Activated CD8-positive, alpha-beta memory T cell treated with anti-CD3 and anti-CD28 coated beads, Interleukin-2, amount 10 ng/mL, durations not matched to agents 7 days and 5 days (primary cell): ENCODE results near the gene ALX4. TPM values are rescaled to one million over a fixed set of nuclear protein-coding genes. Genes with fewer than 3 reads are reported as not detected.

ENCODE experiments used
- ATAC-seq: fragments of 150-1000 bp; cut with Tn5 transposase; one replicate; pipeline ENCODE4 v1.10.0; 2021; ENCODE audit warnings: moderate library complexity
- CTCF ChIA-PET: fragments of 350-600 bp; sonication (Branson Sonifier 250); formaldehyde crosslinking; loops from one replicate; lab custom pipeline; 2021; ENCODE audit warnings: antibody characterized with exemption; lab: Charles Lee
- DNase-seq: peaks from one replicate; pipeline ENCODE4 v3.0.0-alpha.2; 2020
- H3K27ac Mint-ChIP-seq: one replicate; pipeline ENCODE4 v1.8.0; 2021; ENCODE audit warnings: mild to moderate bottlenecking, mixed read lengths
- H3K27me3 Mint-ChIP-seq: one replicate; pipeline ENCODE4 v1.8.0; 2021; ENCODE audit warnings: mixed read lengths
- H3K36me3 Mint-ChIP-seq: one replicate; pipeline ENCODE4 v1.8.0; 2021; ENCODE audit warnings: mild to moderate bottlenecking, mixed read lengths
- H3K4me1 Mint-ChIP-seq: one replicate; pipeline ENCODE4 v1.8.0; 2021; ENCODE audit warnings: mixed read lengths
- H3K4me3 Mint-ChIP-seq: one replicate; pipeline ENCODE4 v1.8.0; 2021; ENCODE audit warnings: mild to moderate bottlenecking, moderate library complexity, mixed read lengths
- H3K9me3 Mint-ChIP-seq: one replicate; pipeline ENCODE4 v1.8.0; 2022; ENCODE audit warnings: low read depth, mixed read lengths
- total RNA-seq, 2 experiments: library from RNA; stranded (reverse); gene quantifications; one replicate each; pipeline ENCODE4 v1.2.3, GENCODE V29; 2021

Gene ALX4
- total RNA-seq, 2 experiments from 2014 or later: not detected

GRCh38 chr11:44288133-44288526 lies 21.8 kb downstream of the ALX4 start:
- no peak for DNase-seq
- CTCF ChIA-PET: interaction anchor here (1.1 to 4.7 kb wide), 6 partner anchors 11 to 249 kb away, joined by 3 to 16 read pairs (median 3); no protein-coding TSS in a partner anchor
- ATAC-seq: no peak
- no peak overlapping the region for H3K4me3 Mint-ChIP-seq
- peaks cover 3% of the 10 kb centered on the region for H3K27me3 Mint-ChIP-seq
- no peaks in the 10 kb centered on the region for H3K36me3 Mint-ChIP-seq
- H3K27ac Mint-ChIP-seq: no peak overlapping the region
- no peaks in the 10 kb centered on the region for H3K9me3 Mint-ChIP-seq
- H3K4me1 Mint-ChIP-seq: no peaks in the 10 kb centered on the region

- no peaks in the 10 kb centered on the region for H3K9me3 Mint-ChIP-seq
- CTCF ChIA-PET: interaction anchor here (1.1 to 4.7 kb wide), 8 partner anchors 10 to 640 kb away, joined by 3 to 17 read pairs (median 4); no protein-coding TSS in a partner anchor
- H3K4me1 Mint-ChIP-seq: no peaks in the 10 kb centered on the region
- ATAC-seq (no peak), DNase-seq (no peak)
- no peak overlapping the region for H3K4me3 Mint-ChIP-seq
- H3K27me3 Mint-ChIP-seq: peaks cover 3% of the 10 kb centered on the region
- no peaks in the 10 kb centered on the region for H3K36me3 Mint-ChIP-seq
- H3K27ac Mint-ChIP-seq: no peak overlapping the region
Observed at GRCh38 chr11:44286911-44287310, 23.0 kb downstream of the ALX4 start.

DNA sequence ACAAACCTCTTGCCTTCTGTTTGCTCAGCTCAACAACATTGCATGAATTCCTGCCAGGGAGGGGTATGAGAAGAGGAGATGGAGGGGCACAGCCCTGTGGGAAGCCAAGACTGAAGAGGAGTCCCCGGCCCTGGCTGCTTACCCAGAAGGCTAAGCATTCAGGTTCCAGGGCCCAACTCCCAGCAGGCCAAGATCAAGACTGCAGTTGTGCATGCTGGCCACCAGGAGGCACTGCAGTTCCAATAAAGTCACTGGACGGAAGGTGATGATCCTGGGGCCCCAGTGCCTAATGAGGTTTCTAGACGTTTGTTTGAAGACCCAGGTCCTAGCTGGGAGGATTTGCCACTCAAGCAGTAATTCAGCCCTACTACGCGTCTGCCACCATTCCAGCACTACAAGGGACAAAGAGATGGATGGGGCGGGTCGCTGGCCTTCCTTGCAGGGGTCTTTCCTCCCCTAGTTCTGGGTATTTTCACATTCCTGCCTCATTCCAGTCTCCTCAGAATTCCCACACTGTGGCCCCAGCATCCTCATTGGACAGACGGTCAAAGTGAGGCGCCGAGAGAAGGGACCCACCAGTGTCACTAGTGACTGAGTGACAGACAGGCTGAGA lies 23.6 kb downstream of the ALX4 start:
- CTCF ChIA-PET: interaction anchor here (0.9 to 4.7 kb wide), 15 partner anchors 10 to 641 kb away, joined by 3 to 17 read pairs (median 4); no protein-coding TSS in a partner anchor
- DNase-seq: peak; percentile 70
- Mint-ChIP-seq H3K36me3 (no peaks in the 10 kb centered on the region), H3K27me3 (peaks cover 3% of the 10 kb centered on the region), H3K27ac (no peak overlapping the region), H3K4me3 (no peak overlapping the region), H3K4me1 (no peaks in the 10 kb centered on the region), H3K9me3 (no peaks in the 10 kb centered on the region)
- ATAC-seq: peak; percentile 71

DNA sequence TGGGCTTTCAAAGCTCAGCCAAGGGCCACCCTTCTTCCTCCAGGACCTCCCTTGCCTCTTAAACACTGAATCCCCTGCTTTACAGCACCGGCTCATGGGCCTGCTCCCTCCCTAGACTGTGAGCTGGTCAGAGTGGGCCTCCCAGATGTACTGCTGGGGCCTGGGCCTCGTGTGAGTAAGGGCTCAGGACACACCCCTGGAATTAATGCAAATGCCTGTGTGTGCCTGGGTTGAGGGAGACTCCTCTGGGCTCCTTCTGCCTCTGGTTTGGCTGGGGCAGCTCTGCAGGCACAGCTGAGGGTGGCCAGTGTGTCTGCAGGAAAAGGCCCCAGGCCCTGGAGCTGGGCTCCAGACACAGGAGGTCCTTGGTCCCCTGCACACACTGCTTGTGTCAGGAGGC lies 24.2 kb downstream of the ALX4 start:
- H3K27me3 Mint-ChIP-seq: peaks cover 3% of the 10 kb centered on the region
- H3K9me3 Mint-ChIP-seq: no peaks in the 10 kb centered on the region
- CTCF ChIA-PET: interaction anchor here (0.9 to 4.7 kb wide), 13 partner anchors 9 to 641 kb away, joined by 3 to 17 read pairs (median 5); no protein-coding TSS in a partner anchor
- no peak for ATAC-seq
- H3K4me3 Mint-ChIP-seq: no peak overlapping the region
- no peaks in the 10 kb centered on the region for H3K4me1 Mint-ChIP-seq
- no peak for DNase-seq
- H3K36me3 Mint-ChIP-seq: no peaks in the 10 kb centered on the region
- no peak overlapping the region for H3K27ac Mint-ChIP-seq

GRCh38 chr11:44282620-44283019 lies 27.3 kb downstream of the ALX4 start:
- ATAC-seq: no peak
- no peaks in the 10 kb centered on the region for H3K9me3 Mint-ChIP-seq
- H3K4me1 Mint-ChIP-seq: no peaks in the 10 kb centered on the region
- CTCF ChIA-PET: no interaction called here
- no peak overlapping the region for H3K4me3 Mint-ChIP-seq
- no peak overlapping the region for H3K27ac Mint-ChIP-seq
- no peak for DNase-seq
- H3K36me3 Mint-ChIP-seq: no peaks in the 10 kb centered on the region
- H3K27me3 Mint-ChIP-seq: no peaks in the 10 kb centered on the region

GRCh38 chr11:44281151-44281550 lies 28.8 kb downstream of the ALX4 start:
- Mint-ChIP-seq H3K9me3 (no peaks in the 10 kb centered on the region), H3K36me3 (no peaks in the 10 kb centered on the region), H3K4me3 (no peak overlapping the region), H3K27ac (no peak overlapping the region), H3K27me3 (no peaks in the 10 kb centered on the region), H3K4me1 (no peaks in the 10 kb centered on the region)
- ATAC-seq: no peak
- no peak for DNase-seq
- CTCF ChIA-PET: no interaction called here

DNA sequence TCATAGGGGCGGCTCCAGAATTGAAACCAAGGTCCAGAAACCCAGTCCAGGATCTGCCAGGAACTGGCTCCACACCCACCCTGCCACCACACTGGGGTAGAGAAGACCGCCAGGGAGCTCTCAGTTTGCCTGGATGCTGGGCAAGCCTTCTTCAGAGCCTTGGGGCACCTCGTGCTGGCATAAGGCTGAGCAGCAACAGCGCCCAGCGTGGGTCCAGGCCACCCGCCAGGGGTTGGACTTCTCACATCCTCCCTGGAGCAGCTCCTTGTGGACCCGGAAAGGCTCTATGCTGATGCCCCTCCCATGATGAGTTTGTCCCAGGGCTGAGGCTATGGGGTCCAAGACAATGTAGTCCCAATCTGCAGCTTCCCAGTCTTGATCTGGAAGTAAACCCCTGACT lies 29.7 kb downstream of the ALX4 start:
- H3K36me3 Mint-ChIP-seq: no peaks in the 10 kb centered on the region
- CTCF ChIA-PET: no interaction called here

DNA sequence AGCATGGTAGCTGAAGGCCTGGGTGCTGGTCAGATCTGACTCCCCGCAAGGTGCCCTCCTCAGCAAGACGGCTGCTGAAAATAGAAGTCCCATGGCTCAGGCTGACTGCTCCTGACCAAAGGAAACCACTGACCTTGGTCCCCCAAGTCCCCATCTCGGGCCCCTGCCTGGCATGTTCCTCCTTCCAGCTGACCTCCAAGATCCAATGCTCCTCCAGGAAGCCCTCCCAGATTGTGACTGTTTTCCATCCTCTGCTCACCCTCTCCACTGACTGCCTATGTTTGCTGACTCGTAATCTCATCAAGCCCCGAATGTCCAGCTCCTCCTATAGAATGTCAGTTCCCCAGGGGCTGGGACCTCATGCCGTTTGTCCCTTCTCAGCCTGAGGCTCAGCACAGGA lies 30.5 kb downstream of the ALX4 start:
- Mint-ChIP-seq H3K27me3 (no peaks in the 10 kb centered on the region), H3K9me3 (no peaks in the 10 kb centered on the region), H3K4me1 (no peaks in the 10 kb centered on the region), H3K36me3 (no peaks in the 10 kb centered on the region), H3K4me3 (no peak overlapping the region), H3K27ac (no peak overlapping the region)
- ATAC-seq (no peak), DNase-seq (no peak)
- CTCF ChIA-PET: interaction anchor here (1.0 to 1.1 kb wide), 2 partner anchors 11 to 453 kb away, joined by 3 to 7 read pairs; no protein-coding TSS in a partner anchor

More for the DNA sequence above, 29.7 kb downstream of the ALX4 start:
- DNase-seq (no peak), ATAC-seq (no peak)
- Mint-ChIP-seq H3K4me3 (no peak overlapping the region), H3K27me3 (no peaks in the 10 kb centered on the region), H3K27ac (no peak overlapping the region), H3K9me3 (no peaks in the 10 kb centered on the region), H3K4me1 (no peaks in the 10 kb centered on the region)

DNA sequence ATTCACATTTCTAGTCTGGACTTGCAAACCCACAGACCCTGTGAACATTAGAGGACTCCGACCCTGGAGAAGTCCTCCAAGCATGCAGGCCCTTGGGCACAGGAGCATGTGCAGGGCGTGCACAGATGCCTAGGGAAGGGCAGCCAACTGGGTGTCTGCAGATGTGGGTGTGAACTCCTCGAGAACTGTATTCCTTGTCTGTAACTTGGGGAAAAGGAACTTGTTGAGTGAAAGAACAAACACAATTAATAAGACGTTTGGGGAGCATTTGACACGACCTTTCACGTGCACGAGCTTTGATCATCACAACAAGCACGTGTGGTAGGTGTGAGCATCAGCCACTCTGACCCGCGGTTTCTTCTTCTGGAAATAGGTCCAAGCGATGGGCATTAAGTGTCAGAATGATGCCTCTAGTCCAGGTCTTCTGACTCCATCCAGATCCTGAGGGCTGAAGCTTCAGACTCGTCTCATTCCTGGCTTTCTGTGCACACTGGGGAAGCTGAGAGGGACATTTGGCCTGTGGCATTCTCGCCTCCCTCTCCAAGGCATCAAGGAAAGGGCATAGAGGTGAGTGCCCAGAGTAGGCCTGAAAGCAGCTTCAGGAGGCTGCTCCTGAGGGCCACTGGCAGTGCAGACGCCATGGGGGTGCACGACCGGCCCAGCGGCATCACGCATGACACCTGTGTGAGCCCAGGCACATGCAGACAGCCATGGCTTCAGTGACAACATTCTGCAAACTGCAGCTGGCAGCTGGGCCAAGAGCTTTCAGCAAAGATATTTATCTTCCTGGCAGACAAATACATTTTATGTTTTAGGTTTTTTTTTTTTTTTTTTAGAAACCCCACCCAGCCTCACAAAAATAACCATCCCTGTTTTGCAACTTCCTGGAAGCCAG lies 32.5 kb downstream of the ALX4 start:
- CTCF ChIA-PET: interaction anchor here (0.5 to 3.4 kb wide), 3 partner anchors 10 to 60 kb away, joined by 3 to 16 read pairs (median 3); no protein-coding TSS in a partner anchor

DNA sequence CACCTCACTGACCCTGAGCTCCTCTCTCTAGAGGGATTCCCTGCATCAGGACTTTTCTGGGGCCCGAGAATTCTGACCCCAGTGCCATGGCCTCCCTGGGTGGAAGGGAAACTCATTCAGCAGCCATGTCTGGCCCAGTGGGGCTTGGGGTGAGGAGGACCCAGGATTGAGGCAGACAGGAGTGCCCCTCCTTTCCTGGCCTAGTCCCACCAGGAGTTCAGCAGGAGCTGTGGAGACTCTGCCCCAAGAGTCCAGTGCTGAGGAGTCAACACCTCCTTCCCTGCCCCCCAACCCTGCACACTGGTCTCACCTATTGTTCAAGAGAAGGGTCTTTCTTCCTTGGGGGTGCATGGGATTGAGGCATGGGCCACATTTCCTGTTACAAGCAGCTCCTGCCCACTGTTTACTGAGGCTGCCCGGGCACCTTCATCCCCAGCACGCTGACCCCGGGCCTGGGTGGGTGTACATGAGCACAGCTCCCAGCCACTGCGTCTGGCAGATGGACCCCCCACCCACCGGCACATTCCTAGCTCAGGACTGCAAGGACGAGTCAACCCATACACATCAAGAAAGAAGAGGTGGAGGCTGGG lies 33.9 kb downstream of the ALX4 start:
- no peak overlapping the region for H3K4me3 Mint-ChIP-seq
- H3K9me3 Mint-ChIP-seq: no peaks in the 10 kb centered on the region
- no peak overlapping the region for H3K27ac Mint-ChIP-seq
- CTCF ChIA-PET: interaction anchor here (1.2 to 3.4 kb wide), 2 partner anchors 8 to 11 kb away, joined by 3 to 16 read pairs; no protein-coding TSS in a partner anchor
- no peaks in the 10 kb centered on the region for H3K4me1 Mint-ChIP-seq
- H3K36me3 Mint-ChIP-seq: no peaks in the 10 kb centered on the region
- no peaks in the 10 kb centered on the region for H3K27me3 Mint-ChIP-seq
- ATAC-seq (no peak), DNase-seq (no peak)

More for the DNA sequence above, 32.5 kb downstream of the ALX4 start:
- H3K36me3 Mint-ChIP-seq: no peaks in the 10 kb centered on the region
- H3K27me3 Mint-ChIP-seq: no peaks in the 10 kb centered on the region
- no peak overlapping the region for H3K4me3 Mint-ChIP-seq
- no peaks in the 10 kb centered on the region for H3K9me3 Mint-ChIP-seq
- H3K4me1 Mint-ChIP-seq: no peaks in the 10 kb centered on the region
- DNase-seq (no peak), ATAC-seq (no peak)
- no peak overlapping the region for H3K27ac Mint-ChIP-seq

DNA sequence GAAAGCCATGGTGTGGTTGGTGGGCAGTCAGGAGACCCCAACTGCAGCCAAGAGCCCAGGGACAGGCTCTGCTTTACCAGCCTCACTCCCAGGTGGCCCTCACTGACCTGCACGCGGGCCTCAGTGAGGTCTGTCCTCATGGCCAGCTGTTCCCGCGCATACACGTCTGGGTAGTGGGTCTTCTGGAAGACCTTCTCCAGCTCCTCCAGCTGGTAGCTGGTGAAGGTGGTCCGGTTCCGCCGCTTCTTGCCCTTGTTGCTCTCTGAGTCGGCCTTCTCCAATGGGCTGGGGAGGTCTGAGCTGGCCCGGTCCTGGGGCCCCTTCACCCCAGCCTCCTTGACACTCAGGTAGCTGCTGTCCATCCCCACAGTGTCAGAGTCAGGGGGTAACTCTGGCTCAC lies 34.7 kb downstream of the ALX4 start:
- H3K27me3 Mint-ChIP-seq: no peaks in the 10 kb centered on the region
- H3K9me3 Mint-ChIP-seq: no peaks in the 10 kb centered on the region

DNA sequence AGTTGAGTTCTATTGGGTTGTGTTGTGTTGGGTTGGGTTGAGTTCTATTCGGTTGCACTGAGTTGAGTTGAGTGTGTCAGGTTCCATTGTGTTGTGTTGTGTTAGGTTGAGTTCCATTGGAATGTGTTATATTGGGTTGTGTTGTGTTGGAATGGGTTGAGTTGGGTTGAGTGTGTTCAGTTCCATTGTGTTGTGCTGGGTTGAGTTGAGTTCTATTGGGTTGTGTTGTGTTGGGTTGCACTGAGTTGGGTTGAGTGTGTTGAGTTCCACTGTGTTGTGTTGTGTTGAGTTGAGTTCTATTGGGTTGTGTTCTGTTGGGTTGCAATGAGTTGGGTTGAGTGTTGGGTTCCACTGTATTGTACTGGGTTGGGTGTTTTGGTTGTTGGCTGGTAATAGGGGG lies 35.5 kb downstream of the ALX4 start:
- no peak for ATAC-seq
- no peak overlapping the region for H3K27ac Mint-ChIP-seq
- DNase-seq: no peak
- no peak overlapping the region for H3K4me3 Mint-ChIP-seq
- no peaks in the 10 kb centered on the region for H3K4me1 Mint-ChIP-seq
- no peaks in the 10 kb centered on the region for H3K9me3 Mint-ChIP-seq
- no peaks in the 10 kb centered on the region for H3K36me3 Mint-ChIP-seq
- CTCF ChIA-PET: no interaction called here
- no peaks in the 10 kb centered on the region for H3K27me3 Mint-ChIP-seq

More for the DNA sequence above, 34.7 kb downstream of the ALX4 start:
- ATAC-seq (no peak), DNase-seq (no peak)
- Mint-ChIP-seq H3K36me3 (no peaks in the 10 kb centered on the region), H3K4me3 (no peak overlapping the region), H3K27ac (no peak overlapping the region), H3K4me1 (no peaks in the 10 kb centered on the region)
- CTCF ChIA-PET: interaction anchor here (3.4 kb wide), 1 partner anchor 12 kb away, joined by 16 read pairs; no protein-coding TSS in a partner anchor

GRCh38 chr11:44271286-44271685 lies 38.7 kb downstream of the ALX4 start:
- Mint-ChIP-seq H3K36me3 (no peaks in the 10 kb centered on the region), H3K27ac (no peak overlapping the region), H3K9me3 (no peaks in the 10 kb centered on the region), H3K4me1 (no peaks in the 10 kb centered on the region), H3K27me3 (no peaks in the 10 kb centered on the region), H3K4me3 (no peak overlapping the region)
- no peak for ATAC-seq
- DNase-seq: no peak
- CTCF ChIA-PET: interaction anchor here (1.8 kb wide), 1 partner anchor 14 kb away, joined by 5 read pairs; no protein-coding TSS in a partner anchor
